Stimulated activated naive B cell treated with anti-CD40 and anti-IgM and Interleukin-4, amounts not matched to agents 10 μg/mL and 1 μg/mL and 100 μg/mL, for 72 hours (primary cell): ENCODE results near the gene FBXL2.

ENCODE experiments used
- ATAC-seq, 2 donors: fragments of 150-1000 bp; cut with Tn5 transposase; replicated peaks; 2 replicates each; pipeline ENCODE4 v1.10.0; 2021; ENCODE audit warnings: moderate library complexity in 1 of 2
- DNase-seq: peaks from one replicate; pipeline ENCODE4 v3.0.0; 2021
- H3K27ac Mint-ChIP-seq: one replicate; pipeline ENCODE4 v1.8.0; 2022; ENCODE audit warnings: mild to moderate bottlenecking, mixed read lengths
- H3K27me3 Mint-ChIP-seq, 2 donors: one replicate each; pipeline ENCODE4 v1.8.0; 2022; ENCODE audit warnings: mixed read lengths in 2 of 2
- H3K36me3 Mint-ChIP-seq, 2 donors: one replicate each; pipeline ENCODE4 v1.8.0; 2022; ENCODE audit warnings: mixed read lengths in 2 of 2, mild to moderate bottlenecking in 1 of 2
- H3K4me1 Mint-ChIP-seq, 2 donors: one replicate each; pipeline ENCODE4 v1.8.0; 2022; ENCODE audit warnings: mixed read lengths in 2 of 2, mild to moderate bottlenecking in 1 of 2
- H3K4me3 Mint-ChIP-seq, 2 donors: one replicate each; pipeline ENCODE4 v1.8.0; 2022; ENCODE audit warnings: mild to moderate bottlenecking in 2 of 2, mixed read lengths in 2 of 2, moderate library complexity in 1 of 2
- H3K9me3 Mint-ChIP-seq, 2 donors: one replicate each; pipeline ENCODE4 v1.8.0; 2022; ENCODE audit warnings: mixed read lengths in 2 of 2, mild to moderate bottlenecking in 1 of 2

The FBXL2 gene, protein sequence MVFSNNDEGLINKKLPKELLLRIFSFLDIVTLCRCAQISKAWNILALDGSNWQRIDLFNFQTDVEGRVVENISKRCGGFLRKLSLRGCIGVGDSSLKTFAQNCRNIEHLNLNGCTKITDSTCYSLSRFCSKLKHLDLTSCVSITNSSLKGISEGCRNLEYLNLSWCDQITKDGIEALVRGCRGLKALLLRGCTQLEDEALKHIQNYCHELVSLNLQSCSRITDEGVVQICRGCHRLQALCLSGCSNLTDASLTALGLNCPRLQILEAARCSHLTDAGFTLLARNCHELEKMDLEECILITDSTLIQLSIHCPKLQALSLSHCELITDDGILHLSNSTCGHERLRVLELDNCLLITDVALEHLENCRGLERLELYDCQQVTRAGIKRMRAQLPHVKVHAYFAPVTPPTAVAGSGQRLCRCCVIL

DNA sequence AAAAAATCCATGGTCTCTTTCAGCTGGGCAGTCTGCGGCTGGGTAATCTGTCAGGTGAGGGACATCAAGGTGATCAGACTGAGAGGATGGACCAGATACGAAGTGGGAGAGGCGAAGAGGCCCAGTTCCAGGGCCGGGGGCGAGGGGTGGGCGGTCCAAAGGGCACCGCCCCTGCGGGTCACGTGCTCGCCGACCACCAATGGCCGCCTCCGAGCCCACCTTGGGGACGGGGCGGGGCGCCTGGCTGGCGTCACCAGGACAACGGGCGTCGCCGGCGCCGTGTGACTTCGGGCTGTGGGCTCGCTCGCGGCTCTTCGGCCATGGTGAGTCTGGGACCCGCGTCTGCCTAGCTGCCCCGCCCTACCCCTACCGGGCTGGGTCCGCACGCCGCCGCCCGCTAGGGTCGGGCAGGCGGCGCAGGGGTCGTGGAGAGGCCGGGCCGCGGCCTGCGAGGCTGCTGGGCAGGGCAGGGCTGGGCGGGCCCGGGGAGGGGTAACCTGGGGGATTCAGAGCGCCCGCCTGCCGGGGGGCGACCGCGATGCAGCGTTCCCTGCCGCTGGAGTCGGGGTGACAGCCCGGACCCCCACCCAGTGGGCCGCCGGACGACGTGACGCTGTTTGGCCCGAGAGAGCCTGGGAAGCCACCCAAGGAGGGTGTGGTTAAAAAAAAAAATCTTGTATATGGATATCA lies at the start of gene FBXL2:
Gene FBXL2 (plus strand): TSS at position 250 of the 690 bp plus-strand sequence. CDS start 71 bp downstream, at position 321.
- Mint-ChIP-seq H3K4me3 (peak within 1 kb of the TSS; percentile 79), H3K27me3 (peaks cover 22 to 26% of the 10 kb centered on the region in 2 donors), H3K4me1 (peaks cover 3 to 5% of the 10 kb centered on the region in 2 donors), H3K36me3 (no peaks in the 10 kb centered on the region), H3K9me3 (no peaks in the 10 kb centered on the region), H3K27ac (no peak within 1 kb of the TSS)
- DNase-seq (peak; percentile 44), ATAC-seq (peak; percentile 92 to 96)

DNA sequence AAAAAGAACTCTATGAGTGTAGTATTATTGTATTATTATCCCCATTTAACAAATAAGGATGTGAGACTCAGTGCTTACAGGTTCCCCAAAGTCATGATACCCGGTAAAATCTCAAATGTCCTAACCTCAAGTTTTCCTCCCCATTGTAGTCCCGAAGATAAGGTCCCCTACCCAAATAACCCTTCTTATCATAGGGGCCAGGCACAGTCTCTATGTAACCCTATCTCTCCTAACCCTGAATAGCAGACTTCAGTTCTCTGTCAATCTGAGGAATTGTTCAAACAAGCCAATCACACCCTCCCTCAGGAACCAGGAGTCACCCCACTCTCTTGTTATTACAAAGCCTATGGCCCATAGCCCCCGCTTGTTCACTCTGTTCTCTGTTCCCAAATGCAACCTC lies 48.2 kb upstream of the FBXL2 start:
- Mint-ChIP-seq H3K27ac (no peak overlapping the region), H3K4me1 (no peaks in the 10 kb centered on the region), H3K27me3 (peaks cover 28 to 30% of the 10 kb centered on the region in 2 donors), H3K9me3 (no peaks in the 10 kb centered on the region), H3K36me3 (no peaks in the 10 kb centered on the region), H3K4me3 (no peak overlapping the region)
- ATAC-seq: no peak
- DNase-seq: no peak

DNA sequence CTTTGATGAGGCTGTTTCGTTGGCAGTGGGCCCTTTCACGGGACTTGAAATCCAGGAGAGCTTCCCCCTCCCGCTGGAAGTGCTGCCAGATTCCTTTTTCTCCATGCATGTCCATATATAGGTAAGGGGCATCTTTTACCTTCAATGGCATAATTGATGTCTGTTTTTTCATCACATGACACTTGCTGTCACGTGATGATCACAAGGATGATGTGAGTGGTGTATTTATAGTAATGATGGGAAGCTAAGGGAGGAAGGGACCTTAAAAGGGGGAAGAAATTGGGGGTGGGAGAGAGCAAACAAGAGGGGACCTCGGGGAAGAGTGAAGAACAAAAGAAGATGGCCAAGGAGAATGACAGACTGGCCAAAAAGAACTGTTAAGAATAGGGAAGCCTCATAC lies 47.3 kb upstream of the FBXL2 start:
- Mint-ChIP-seq H3K27me3 (peaks cover 25 to 32% of the 10 kb centered on the region in 2 donors), H3K36me3 (no peaks in the 10 kb centered on the region), H3K4me1 (no peaks in the 10 kb centered on the region), H3K27ac (no peak overlapping the region), H3K9me3 (no peaks in the 10 kb centered on the region), H3K4me3 (no peak overlapping the region)
- DNase-seq: no peak
- no peak for ATAC-seq

DNA sequence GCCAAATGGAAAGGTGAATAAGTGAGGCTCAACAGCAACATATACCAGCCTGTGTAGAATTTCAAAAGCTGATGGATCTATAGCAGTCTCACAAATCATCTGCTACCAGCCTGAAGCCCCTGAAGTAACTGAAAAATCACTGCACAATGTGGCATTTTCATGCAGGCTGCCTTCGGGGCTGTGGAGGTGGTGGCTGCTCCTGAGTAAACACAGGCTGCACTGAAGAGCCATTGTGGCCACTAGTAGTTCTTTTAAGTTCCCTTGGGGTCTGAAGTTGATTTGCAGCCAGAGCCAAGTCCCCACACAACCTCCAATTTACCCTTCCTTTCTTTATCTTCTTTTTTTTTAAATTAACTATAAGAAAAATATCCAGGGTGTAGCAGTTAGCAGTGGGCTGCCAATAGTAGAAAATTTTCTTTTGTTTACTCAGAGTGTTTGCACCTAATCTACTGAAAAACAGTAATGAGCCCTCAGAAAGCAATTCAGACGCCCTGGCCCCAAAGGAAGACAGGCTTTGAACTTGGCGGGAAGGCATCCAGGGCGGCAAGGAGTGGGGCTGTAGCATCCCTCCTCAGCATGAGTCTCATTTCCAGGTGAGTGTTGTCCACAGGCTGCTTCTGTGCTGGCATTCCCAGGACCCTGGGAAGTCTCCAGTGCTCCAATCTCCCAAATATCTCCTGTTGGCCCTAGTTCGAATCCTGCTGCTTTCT lies 45.3 kb upstream of the FBXL2 start:
- no peak for DNase-seq
- Mint-ChIP-seq H3K27me3 (peaks cover 37 to 45% of the 10 kb centered on the region in 2 donors), H3K9me3 (no peaks in the 10 kb centered on the region), H3K4me3 (no peak overlapping the region), H3K27ac (no peak overlapping the region), H3K36me3 (no peaks in the 10 kb centered on the region), H3K4me1 (no peaks in the 10 kb centered on the region)
- ATAC-seq: no peak

DNA sequence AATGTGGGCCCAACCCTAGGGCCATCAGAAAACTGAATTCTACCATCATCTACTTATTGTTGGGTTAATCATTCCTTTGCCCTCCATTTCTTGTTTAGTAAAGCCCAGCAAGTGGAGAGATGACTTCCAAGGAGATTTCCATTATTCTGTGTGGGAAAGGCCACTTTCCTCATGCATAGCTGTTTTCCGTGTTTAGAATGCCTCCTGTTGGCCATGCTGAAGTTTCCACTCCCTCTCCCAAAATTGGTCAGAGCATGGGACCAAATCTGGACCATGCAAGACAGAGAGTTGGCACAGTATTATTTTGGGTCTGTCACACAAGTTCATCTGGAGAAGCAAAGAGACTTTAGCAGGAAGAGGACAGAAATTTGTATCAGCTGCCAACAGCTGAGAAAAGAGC lies 43.4 kb upstream of the FBXL2 start:
- H3K4me3 Mint-ChIP-seq: no peak overlapping the region
- no peaks in the 10 kb centered on the region for H3K36me3 Mint-ChIP-seq
- H3K27ac Mint-ChIP-seq: no peak overlapping the region
- H3K4me1 Mint-ChIP-seq: no peaks in the 10 kb centered on the region
- peaks cover 32 to 51% of the 10 kb centered on the region in 2 donors for H3K27me3 Mint-ChIP-seq
- peaks cover 0 to 2% of the 10 kb centered on the region in 2 donors for H3K9me3 Mint-ChIP-seq
- ATAC-seq (no peak), DNase-seq (no peak)

DNA sequence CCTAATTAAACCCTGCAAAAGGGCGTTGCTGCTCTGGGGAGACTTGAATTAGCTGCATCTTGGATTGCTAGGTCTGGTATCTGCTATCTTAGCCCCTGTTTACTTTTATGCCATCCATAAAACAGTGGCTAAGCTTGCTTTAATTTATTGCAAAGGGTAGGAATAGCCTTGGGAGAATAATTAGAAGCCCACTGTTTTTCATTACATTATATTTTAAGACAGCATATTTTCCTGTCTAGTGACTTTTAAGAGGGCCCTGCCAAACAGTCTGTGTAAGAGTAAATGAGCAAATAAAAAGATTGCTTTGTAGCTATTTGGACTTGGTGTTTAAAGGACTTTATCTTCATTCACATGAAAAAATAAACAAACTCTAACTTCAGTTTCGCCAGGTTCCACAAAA lies 41.2 kb upstream of the FBXL2 start:
- no peak for ATAC-seq
- Mint-ChIP-seq H3K9me3 (peaks cover 0 to 7% of the 10 kb centered on the region in 2 donors), H3K4me1 (no peaks in the 10 kb centered on the region), H3K27ac (no peak overlapping the region), H3K27me3 (peaks cover 32 to 52% of the 10 kb centered on the region in 2 donors), H3K36me3 (no peaks in the 10 kb centered on the region), H3K4me3 (no peak overlapping the region)
- DNase-seq: no peak

DNA sequence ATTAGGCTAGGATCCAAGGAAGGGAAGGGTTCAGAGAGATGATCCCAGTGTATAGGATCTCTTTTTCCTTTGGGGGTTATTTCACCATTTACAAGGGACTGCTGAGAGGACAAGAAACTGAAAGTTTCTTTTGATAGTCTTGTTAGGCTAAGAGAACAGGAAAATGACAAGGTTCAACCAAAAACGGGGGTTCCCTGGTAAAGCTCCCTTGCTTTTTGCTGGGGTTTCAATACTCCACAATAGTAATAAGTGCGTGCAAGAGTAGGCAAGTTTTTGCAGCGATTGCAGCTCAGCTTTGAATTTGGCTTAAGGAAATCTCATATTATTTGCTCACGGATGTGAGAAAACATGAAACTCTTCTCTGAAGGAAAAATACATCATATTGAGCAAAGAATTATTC lies 39.8 kb upstream of the FBXL2 start:
- H3K27me3 Mint-ChIP-seq: peaks cover 28 to 49% of the 10 kb centered on the region in 2 donors
- no peak overlapping the region for H3K27ac Mint-ChIP-seq
- H3K36me3 Mint-ChIP-seq: no peaks in the 10 kb centered on the region
- no peak overlapping the region for H3K4me3 Mint-ChIP-seq
- H3K4me1 Mint-ChIP-seq: no peaks in the 10 kb centered on the region
- no peak for ATAC-seq
- H3K9me3 Mint-ChIP-seq: peaks cover 0 to 7% of the 10 kb centered on the region in 2 donors
- DNase-seq: no peak

DNA sequence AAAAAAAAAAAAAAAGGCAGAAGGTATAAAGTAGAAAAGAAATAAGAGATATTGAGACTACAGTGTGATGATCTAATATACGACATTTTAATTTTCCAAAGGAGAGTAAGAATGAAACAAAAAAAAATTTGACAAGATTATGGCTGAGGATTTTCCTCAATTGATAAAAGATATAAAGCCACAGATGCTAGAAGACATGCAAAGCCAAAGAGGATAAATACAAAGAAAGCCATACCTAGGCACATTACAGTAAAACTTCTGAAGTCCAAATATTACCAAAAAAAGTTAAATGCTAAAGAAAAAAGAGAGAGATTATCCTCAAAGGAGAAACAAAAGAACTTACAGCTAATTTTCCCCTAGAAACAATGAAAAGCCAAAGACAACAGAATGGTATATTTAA lies 38.3 kb upstream of the FBXL2 start:
- H3K4me1 Mint-ChIP-seq: no peaks in the 10 kb centered on the region
- ATAC-seq: no peak
- no peaks in the 10 kb centered on the region for H3K36me3 Mint-ChIP-seq
- H3K27me3 Mint-ChIP-seq: peaks cover 30 to 37% of the 10 kb centered on the region in 2 donors
- peaks cover 0 to 7% of the 10 kb centered on the region in 2 donors for H3K9me3 Mint-ChIP-seq
- DNase-seq: no peak
- H3K4me3 Mint-ChIP-seq: no peak overlapping the region
- no peak overlapping the region for H3K27ac Mint-ChIP-seq

DNA sequence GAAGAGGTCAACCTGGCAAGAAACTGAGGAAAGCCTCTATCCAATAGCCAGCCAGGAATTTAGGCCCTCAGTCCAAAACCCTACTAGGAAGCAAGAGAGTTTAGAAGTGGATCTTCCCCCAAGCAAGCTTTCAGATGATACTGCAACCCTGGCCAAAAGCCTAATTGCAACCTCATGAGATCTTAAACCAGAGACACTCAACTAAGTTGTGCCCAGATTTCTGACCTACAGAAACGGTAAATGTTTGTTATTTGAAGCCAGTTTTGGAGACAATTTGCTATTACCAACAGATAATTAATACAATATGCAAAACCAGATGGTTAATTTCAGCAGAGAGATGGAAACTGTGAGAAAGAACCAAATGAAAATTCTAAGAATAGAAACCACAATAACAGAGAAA lies 37.0 kb upstream of the FBXL2 start:
- Mint-ChIP-seq H3K27ac (no peak overlapping the region), H3K4me1 (no peaks in the 10 kb centered on the region), H3K36me3 (no peaks in the 10 kb centered on the region), H3K9me3 (peaks cover 0 to 7% of the 10 kb centered on the region in 2 donors), H3K27me3 (peaks cover 28 to 34% of the 10 kb centered on the region in 2 donors), H3K4me3 (no peak overlapping the region)
- no peak for ATAC-seq
- DNase-seq: no peak

DNA sequence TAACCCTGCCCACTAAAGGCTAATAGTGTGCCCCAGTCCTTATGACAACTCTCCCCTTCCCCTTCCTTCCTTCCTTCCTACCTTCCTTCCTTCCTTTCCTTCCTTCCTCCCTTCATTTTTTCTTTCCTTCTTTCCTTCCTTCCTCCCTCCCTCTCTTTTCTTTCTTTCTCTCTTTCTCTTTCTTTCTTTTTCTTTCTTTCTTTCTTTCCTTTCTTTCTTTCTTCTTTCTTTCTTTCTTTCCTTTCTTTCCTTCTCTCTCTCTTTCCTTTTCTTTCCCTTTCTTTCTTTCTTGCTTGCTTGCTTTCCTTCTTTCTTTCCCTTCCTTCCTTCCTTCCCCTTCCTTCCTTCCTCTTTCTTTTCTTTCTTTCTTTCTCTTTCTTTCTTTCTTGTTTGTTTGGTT lies 30.5 kb upstream of the FBXL2 start:
- H3K4me1 Mint-ChIP-seq: no peaks in the 10 kb centered on the region
- H3K27me3 Mint-ChIP-seq: peaks cover 6 to 27% of the 10 kb centered on the region in 2 donors
- H3K27ac Mint-ChIP-seq: no peak overlapping the region
- H3K9me3 Mint-ChIP-seq: no peaks in the 10 kb centered on the region
- DNase-seq (no peak), ATAC-seq (no peak)
- H3K36me3 Mint-ChIP-seq: no peaks in the 10 kb centered on the region
- H3K4me3 Mint-ChIP-seq: no peak overlapping the region

DNA sequence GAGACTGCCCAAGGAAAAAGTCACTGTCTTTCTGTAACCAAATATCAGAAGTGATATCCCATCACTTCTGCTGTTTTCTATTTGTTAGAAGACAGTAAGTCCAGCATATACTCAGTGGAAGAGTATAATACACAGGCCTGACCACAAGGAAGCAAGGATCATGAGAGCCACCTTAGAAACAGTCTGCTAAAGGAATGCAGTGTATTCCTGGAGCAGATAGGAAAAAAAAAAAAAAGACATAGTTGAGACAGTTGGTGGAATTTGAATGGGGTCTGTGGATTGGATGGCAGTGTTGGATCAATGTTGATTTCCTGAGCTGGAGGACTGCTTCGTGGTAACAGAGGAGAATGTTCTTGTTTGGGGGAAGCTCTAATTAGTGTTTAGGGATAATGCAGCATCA lies 26.5 kb upstream of the FBXL2 start:
- Mint-ChIP-seq H3K4me1 (peaks cover 0 to 5% of the 10 kb centered on the region in 2 donors), H3K4me3 (no peak overlapping the region), H3K27me3 (peaks cover 4 to 22% of the 10 kb centered on the region in 2 donors), H3K27ac (no peak overlapping the region), H3K9me3 (no peaks in the 10 kb centered on the region), H3K36me3 (no peaks in the 10 kb centered on the region)
- DNase-seq (no peak), ATAC-seq (no peak)

DNA sequence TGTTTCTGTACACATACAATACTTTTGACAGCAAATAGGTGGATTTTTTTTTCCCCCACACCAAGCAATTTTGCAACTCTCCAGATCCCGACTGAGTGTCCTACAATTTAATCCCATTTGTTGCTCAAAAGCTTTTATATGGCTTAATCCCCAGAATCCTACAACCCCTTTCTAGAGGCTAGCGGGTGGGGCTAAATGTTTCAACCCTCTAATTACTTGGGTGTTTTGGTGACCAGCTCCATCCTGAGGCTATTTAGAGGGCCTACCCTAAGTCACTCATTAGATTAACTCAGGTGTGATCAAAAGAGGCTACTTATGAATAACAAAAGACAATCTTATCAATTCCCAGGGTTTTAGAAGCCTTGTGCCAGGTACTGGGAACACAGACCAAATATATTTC lies 21.0 kb upstream of the FBXL2 start:
- H3K27ac Mint-ChIP-seq: no peak overlapping the region
- peaks cover 0 to 5% of the 10 kb centered on the region in 2 donors for H3K4me1 Mint-ChIP-seq
- ATAC-seq (no peak), DNase-seq (no peak)
- H3K4me3 Mint-ChIP-seq: no peak overlapping the region
- no peaks in the 10 kb centered on the region for H3K9me3 Mint-ChIP-seq
- no peaks in the 10 kb centered on the region for H3K36me3 Mint-ChIP-seq
- H3K27me3 Mint-ChIP-seq: no peaks in the 10 kb centered on the region

DNA sequence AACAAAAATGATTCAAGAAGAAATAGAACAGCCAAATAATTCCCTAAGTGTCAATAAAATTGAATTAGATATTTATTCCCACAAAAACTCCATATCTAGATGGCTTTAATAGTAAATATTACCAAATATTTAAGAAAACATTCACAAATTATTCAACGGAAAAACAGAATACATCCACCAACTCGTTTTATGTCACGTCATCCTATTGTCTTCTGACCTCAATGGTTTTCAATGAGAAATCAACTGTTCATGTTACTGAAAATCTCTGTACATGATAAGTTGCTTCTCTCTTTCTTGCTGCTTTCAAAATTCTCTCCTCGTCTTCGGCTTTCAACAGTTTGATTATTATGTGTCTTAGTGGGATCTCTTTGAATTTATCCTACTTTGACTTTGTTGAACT lies 17.1 kb upstream of the FBXL2 start:
- ATAC-seq (no peak), DNase-seq (no peak)
- Mint-ChIP-seq H3K4me1 (no peaks in the 10 kb centered on the region), H3K27ac (no peak overlapping the region), H3K4me3 (no peak overlapping the region), H3K9me3 (peaks cover 8 to 10% of the 10 kb centered on the region in 2 donors), H3K36me3 (no peaks in the 10 kb centered on the region), H3K27me3 (peaks cover 5 to 9% of the 10 kb centered on the region in 2 donors)

DNA sequence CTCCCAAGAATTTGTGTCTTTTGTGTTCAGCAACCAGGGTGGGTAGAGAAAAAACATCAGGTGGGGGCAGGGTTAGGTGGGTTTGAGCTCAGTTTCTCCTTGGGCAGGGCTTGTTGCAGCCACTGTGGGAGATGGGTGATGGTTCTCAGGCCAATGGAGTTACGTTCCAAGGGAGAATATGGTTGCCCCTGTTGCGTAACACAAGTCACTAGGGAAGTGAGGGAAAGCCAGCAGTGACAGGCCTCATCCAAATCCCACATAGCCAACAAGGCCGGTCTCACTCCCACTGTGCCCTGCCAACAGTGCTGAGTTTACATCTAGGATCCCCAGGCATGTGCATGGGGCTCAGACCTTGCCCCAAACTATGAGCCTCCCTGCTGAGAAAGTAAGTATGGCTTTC lies 7.9 kb upstream of the FBXL2 start:
- Mint-ChIP-seq H3K27ac (no peak overlapping the region), H3K36me3 (no peaks in the 10 kb centered on the region), H3K9me3 (peaks cover 9 to 15% of the 10 kb centered on the region in 2 donors), H3K4me3 (no peak overlapping the region), H3K27me3 (peaks cover 17 to 24% of the 10 kb centered on the region in 2 donors), H3K4me1 (no peaks in the 10 kb centered on the region)
- ATAC-seq (no peak), DNase-seq (no peak)
